IPS-15b (cell line): ENCODE results near the gene PFKFB3.

Experiments used
- H3K27me3 ChIP-seq: one replicate; pipeline ENCODE4 v1.6.1; 2013; ENCODE audit warnings: low read length; ENCODE audit not compliant: control insufficient read depth, insufficient read depth
- H3K36me3 ChIP-seq: one replicate; pipeline ENCODE4 v1.6.1; 2013; ENCODE audit warnings: low read length; ENCODE audit not compliant: control insufficient read depth, insufficient read depth
- H3K4me1 ChIP-seq: one replicate; pipeline ENCODE4 v1.6.1; 2013; ENCODE audit warnings: mild to moderate bottlenecking, low read length; ENCODE audit not compliant: control insufficient read depth, insufficient read depth
- H3K4me3 ChIP-seq: one replicate; pipeline ENCODE4 v1.5.1; 2013; ENCODE audit warnings: low read depth, low read length
- H3K9ac ChIP-seq: one replicate; pipeline ENCODE4 v1.6.1; 2013; ENCODE audit warnings: low read depth, mild to moderate bottlenecking, low read length
- H3K9me3 ChIP-seq: one replicate; pipeline ENCODE4 v1.6.1; 2013; ENCODE audit warnings: mild to moderate bottlenecking, low read length; ENCODE audit not compliant: control insufficient read depth, insufficient read depth

PFKFB3 gene

DNA sequence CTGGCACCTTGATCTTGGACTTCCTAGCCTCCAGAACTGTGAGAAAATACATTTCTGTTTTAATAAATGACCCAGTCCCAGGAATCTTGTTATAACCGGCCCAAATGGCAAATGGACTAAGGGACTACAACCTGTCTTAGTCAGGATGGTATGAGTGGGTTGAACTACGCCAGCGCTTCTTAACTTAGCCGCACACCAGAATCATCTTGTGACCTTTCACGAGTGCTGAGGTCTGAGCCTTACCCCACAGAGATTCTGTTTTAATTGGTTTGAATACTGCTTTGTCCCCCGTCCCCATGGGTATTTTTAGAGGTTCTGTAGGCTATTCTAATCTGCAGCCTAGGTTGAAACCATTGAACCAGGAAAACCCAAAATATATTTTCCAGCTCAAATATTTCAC, 48.0 kb downstream of the PFKFB3 start:
- no peak overlapping the region for H3K9ac ChIP-seq
- peaks cover 2% of the 10 kb centered on the region for H3K36me3 ChIP-seq
- no peaks in the 10 kb centered on the region for H3K4me1 ChIP-seq
- no peaks in the 10 kb centered on the region for H3K27me3 ChIP-seq
- H3K4me3 ChIP-seq: no peak overlapping the region
- no peaks in the 10 kb centered on the region for H3K9me3 ChIP-seq

- H3K9ac ChIP-seq: no peak overlapping the region
- no peaks in the 10 kb centered on the region for H3K4me1 ChIP-seq
- H3K27me3 ChIP-seq: no peaks in the 10 kb centered on the region
- peaks cover 2% of the 10 kb centered on the region for H3K36me3 ChIP-seq
- no peak overlapping the region for H3K4me3 ChIP-seq
- no peaks in the 10 kb centered on the region for H3K9me3 ChIP-seq
Measured at GRCh38 chr10:6254201-6254600, 51.5 kb downstream of the PFKFB3 start.

DNA sequence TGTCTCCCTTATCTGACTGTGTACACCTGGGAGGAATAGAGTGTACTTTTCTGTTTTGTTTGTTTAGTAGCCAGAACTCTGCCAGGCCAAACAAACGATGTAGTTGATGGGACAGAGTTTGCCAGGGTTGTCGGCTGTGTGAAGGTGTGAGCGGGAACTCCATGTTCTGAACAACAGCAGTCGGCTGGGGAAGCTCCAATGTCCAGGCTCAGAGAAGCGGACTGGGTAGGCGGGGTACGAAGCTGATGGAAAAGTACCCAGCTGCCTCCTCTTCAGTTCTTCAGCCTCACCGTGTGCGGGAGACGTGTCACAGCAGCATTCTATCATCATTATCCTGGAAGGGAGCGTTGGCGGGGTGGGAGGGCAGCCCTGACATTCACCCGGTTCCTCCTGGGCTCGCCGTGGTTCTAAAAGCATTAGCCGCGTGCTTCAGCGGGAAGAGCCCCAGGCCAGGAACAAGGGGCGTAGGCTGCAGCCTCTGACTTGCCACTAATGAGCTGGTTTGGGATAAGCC, 52.9 kb downstream of the PFKFB3 start:
- no peaks in the 10 kb centered on the region for H3K4me1 ChIP-seq
- H3K4me3 ChIP-seq: no peak overlapping the region

DNA sequence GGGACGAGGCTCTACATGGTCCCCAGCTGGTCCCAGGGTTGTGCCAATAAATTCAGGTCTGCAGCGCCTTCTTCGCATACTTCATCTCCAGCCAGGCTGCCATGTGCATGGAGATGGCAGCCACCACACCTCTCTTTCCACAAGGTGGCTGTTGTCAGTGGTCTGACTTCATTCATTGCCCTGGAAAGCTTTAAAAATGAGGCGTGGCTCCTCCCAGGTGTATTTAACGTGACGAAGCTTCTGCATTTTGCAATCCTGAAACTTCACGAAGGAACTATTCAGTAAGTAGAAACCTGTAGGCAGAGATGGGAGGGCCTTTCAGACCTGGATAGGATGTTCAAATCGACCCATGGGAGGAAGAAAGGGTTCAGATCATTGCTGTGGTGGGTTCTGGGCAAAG, 53.7 kb downstream of the PFKFB3 start:
- Histone ChIP-seq H3K9me3 (no peaks in the 10 kb centered on the region), H3K4me1 (no peaks in the 10 kb centered on the region), H3K27me3 (no peaks in the 10 kb centered on the region), H3K36me3 (no peaks in the 10 kb centered on the region), H3K9ac (no peak overlapping the region), H3K4me3 (no peak overlapping the region)

More for the DNA sequence above, 52.9 kb downstream of the PFKFB3 start:
- H3K9me3 ChIP-seq: no peaks in the 10 kb centered on the region
- peaks cover 2% of the 10 kb centered on the region for H3K36me3 ChIP-seq
- no peaks in the 10 kb centered on the region for H3K27me3 ChIP-seq
- H3K9ac ChIP-seq: no peak overlapping the region

- H3K4me3 ChIP-seq: no peak overlapping the region
- no peaks in the 10 kb centered on the region for H3K36me3 ChIP-seq
- no peaks in the 10 kb centered on the region for H3K4me1 ChIP-seq
- no peaks in the 10 kb centered on the region for H3K9me3 ChIP-seq
- H3K27me3 ChIP-seq: no peaks in the 10 kb centered on the region
- no peak overlapping the region for H3K9ac ChIP-seq
Measured at GRCh38 chr10:6259153-6259552, 56.4 kb downstream of the PFKFB3 start.

- Histone ChIP-seq H3K9ac (no peak overlapping the region), H3K36me3 (no peaks in the 10 kb centered on the region), H3K9me3 (no peaks in the 10 kb centered on the region), H3K27me3 (no peaks in the 10 kb centered on the region), H3K4me1 (no peaks in the 10 kb centered on the region), H3K4me3 (no peak overlapping the region)
Measured at GRCh38 chr10:6260843-6261242, 58.1 kb downstream of the PFKFB3 start.

DNA sequence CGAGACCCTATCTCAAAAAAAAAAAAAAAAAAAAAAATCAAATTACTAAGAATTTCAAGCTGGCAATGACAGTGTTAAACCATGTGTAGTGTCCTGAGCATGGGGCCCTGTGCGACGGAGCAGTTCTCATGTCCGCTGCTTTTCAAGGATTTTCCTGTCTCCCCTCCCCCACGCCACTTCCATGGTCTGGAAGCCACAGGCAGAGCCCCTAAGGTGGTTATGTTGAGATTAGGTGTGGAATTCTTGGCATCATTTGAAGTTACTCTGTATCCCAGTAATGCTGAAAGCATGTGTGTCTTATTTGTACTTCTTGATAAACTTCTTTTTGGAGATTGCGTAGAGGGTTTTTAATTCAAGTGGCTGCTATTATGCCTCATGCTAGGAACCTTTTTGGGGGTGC, 65.2 kb downstream of the PFKFB3 start:
- no peaks in the 10 kb centered on the region for H3K36me3 ChIP-seq
- H3K4me1 ChIP-seq: no peaks in the 10 kb centered on the region
- no peaks in the 10 kb centered on the region for H3K9me3 ChIP-seq
- no peak overlapping the region for H3K4me3 ChIP-seq
- no peak overlapping the region for H3K9ac ChIP-seq
- no peaks in the 10 kb centered on the region for H3K27me3 ChIP-seq

- no peaks in the 10 kb centered on the region for H3K4me1 ChIP-seq
- no peak overlapping the region for H3K9ac ChIP-seq
- no peak overlapping the region for H3K4me3 ChIP-seq
- no peaks in the 10 kb centered on the region for H3K36me3 ChIP-seq
- no peaks in the 10 kb centered on the region for H3K27me3 ChIP-seq
- H3K9me3 ChIP-seq: no peaks in the 10 kb centered on the region
Measured at GRCh38 chr10:6269432-6269831, 66.7 kb downstream of the PFKFB3 start.

DNA sequence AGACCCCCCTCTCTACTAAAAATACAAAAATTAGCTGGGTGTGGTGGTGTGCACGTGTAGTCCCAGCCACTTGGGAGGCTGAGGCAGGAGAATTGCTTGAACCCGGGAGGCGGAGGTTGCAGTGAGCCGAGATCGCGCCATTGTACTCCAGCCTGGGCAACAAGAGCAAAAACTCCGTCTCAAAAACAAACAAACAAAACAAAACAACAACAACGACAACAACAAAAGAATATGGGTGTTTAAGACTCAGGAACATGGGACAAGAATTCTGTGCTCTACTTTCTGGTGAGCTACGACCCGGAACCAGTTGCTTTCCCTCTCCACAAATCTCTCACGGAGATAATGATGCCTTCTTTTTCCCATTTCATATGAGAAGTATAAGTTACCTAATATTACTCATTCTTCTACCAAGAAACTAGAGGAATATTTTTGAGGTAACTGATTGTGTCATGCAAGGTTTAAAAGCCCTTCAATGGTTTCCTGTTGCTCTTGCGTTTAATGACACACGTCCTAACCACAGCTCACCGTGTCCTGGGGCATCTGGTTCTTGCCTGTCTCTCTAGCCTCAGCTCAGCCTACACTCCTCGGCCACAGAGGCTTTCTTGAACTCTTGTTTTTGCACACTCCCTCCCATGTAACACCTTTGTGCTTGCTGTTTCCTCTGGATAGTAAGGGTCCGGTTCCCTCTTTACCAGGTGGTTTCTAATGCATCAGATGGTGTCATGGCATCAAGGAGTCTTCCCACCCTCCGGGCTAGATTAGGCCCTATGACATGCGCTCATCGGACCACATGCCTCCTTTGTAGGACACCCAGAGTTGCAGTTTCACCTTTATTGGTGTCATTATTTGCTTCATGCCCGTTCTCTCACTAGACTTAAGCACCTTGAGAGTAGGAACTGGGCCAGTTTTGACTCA, 67.5 kb downstream of the PFKFB3 start:
- Histone ChIP-seq H3K4me1 (no peaks in the 10 kb centered on the region), H3K9me3 (no peaks in the 10 kb centered on the region), H3K4me3 (no peak overlapping the region), H3K9ac (no peak overlapping the region), H3K36me3 (no peaks in the 10 kb centered on the region), H3K27me3 (no peaks in the 10 kb centered on the region)

DNA sequence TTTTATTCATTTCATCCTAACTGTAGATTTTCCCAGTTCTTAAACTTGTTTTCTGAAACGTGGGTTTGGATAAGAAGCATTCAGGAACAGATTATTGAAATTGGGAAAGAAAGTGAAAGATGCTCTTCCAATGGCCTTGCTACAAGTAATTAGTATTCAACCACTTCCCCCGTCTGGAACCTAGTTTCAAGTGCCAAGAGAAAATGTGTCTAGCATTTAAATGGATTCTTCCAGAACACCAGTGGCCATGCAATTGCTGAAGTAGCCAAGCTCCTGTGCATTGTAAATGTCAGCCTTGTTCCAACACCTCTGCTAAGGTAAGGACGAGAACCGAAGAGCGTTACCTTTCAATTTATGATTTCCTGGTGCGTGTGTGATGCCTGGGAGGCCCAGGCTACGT, 68.2 kb downstream of the PFKFB3 start:
- Histone ChIP-seq H3K36me3 (no peaks in the 10 kb centered on the region), H3K4me1 (no peaks in the 10 kb centered on the region), H3K27me3 (no peaks in the 10 kb centered on the region), H3K9ac (no peak overlapping the region), H3K9me3 (no peaks in the 10 kb centered on the region), H3K4me3 (no peak overlapping the region)

- Histone ChIP-seq H3K4me3 (no peak overlapping the region), H3K9ac (no peak overlapping the region), H3K4me1 (no peaks in the 10 kb centered on the region), H3K27me3 (no peaks in the 10 kb centered on the region), H3K36me3 (no peaks in the 10 kb centered on the region), H3K9me3 (no peaks in the 10 kb centered on the region)
Measured at GRCh38 chr10:6271663-6272062, 68.9 kb downstream of the PFKFB3 start.

DNA sequence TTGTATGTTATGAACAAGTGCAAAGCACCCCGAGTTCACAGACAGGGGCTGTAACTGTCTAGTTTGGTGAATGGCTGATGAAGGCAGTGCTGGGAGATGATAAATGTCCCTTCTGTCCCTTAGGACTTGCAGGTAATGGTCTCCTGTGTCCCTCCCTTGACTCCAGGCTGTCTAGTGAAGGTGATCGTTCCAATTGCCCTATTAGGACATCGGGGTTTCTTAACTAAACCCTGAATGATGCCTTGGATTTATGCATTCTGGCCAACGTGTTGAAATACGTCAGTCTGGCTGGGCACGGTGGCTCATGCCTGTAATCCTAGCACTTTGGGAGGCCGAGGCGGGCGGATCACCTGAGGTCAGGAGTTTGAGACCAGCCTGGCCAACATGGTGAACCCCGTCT, 69.4 kb downstream of the PFKFB3 start:
- H3K36me3 ChIP-seq: no peaks in the 10 kb centered on the region
- no peaks in the 10 kb centered on the region for H3K9me3 ChIP-seq
- H3K4me3 ChIP-seq: no peak overlapping the region
- H3K27me3 ChIP-seq: no peaks in the 10 kb centered on the region
- no peaks in the 10 kb centered on the region for H3K4me1 ChIP-seq
- H3K9ac ChIP-seq: no peak overlapping the region
